DND-41 (cell line): ENCODE data around the gene B4GALNT3.

Source experiments
- EZH2 ChIP-seq: IDR thresholded peaks from 3 replicates; pipeline ENCODE4 v1.6.1; 2012; ENCODE audit warnings: borderline replicate concordance, low read depth, mild to moderate bottlenecking, moderate library complexity, low read length, inconsistent platforms; ENCODE audit not compliant: severe bottlenecking
- TF ChIP-seq, protein P1 (sequence below): IDR thresholded peaks from 2 replicates; pipeline ENCODE4 v1.5.1; 2012; ENCODE audit warnings: borderline replicate concordance, low read length, moderate library complexity, mild to moderate bottlenecking; ENCODE audit not compliant: poor library complexity, severe bottlenecking; ENCODE audit errors: extremely low read depth

GRCh38 chr12:591167-592023 is 131.7 kb downstream of the B4GALNT3 start:
- TF ChIP-seq, protein P1, sequence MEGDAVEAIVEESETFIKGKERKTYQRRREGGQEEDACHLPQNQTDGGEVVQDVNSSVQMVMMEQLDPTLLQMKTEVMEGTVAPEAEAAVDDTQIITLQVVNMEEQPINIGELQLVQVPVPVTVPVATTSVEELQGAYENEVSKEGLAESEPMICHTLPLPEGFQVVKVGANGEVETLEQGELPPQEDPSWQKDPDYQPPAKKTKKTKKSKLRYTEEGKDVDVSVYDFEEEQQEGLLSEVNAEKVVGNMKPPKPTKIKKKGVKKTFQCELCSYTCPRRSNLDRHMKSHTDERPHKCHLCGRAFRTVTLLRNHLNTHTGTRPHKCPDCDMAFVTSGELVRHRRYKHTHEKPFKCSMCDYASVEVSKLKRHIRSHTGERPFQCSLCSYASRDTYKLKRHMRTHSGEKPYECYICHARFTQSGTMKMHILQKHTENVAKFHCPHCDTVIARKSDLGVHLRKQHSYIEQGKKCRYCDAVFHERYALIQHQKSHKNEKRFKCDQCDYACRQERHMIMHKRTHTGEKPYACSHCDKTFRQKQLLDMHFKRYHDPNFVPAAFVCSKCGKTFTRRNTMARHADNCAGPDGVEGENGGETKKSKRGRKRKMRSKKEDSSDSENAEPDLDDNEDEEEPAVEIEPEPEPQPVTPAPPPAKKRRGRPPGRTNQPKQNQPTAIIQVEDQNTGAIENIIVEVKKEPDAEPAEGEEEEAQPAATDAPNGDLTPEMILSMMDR, result peak; percentile 17
- TF ChIP-seq EZH2, result no peak
